ENCODE results near the gene LCLAT1.

The LCLAT1 gene

GRCh38 chr2:30626397-30626796 is 179.4 kb downstream of the LCLAT1 start:
- TF ChIP-seq, protein P1, sequence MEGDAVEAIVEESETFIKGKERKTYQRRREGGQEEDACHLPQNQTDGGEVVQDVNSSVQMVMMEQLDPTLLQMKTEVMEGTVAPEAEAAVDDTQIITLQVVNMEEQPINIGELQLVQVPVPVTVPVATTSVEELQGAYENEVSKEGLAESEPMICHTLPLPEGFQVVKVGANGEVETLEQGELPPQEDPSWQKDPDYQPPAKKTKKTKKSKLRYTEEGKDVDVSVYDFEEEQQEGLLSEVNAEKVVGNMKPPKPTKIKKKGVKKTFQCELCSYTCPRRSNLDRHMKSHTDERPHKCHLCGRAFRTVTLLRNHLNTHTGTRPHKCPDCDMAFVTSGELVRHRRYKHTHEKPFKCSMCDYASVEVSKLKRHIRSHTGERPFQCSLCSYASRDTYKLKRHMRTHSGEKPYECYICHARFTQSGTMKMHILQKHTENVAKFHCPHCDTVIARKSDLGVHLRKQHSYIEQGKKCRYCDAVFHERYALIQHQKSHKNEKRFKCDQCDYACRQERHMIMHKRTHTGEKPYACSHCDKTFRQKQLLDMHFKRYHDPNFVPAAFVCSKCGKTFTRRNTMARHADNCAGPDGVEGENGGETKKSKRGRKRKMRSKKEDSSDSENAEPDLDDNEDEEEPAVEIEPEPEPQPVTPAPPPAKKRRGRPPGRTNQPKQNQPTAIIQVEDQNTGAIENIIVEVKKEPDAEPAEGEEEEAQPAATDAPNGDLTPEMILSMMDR (IDR thresholded peaks at IDR 0.05; ENCODE audit: low read depth, low read length): no peak
- DNase-seq (ENCODE audit: extremely low read depth, low read depth): no peak

- TF ChIP-seq, protein P1 (IDR thresholded peaks at IDR 0.05; ENCODE audit: low read depth, low read length): no peak
- DNase-seq (ENCODE audit: extremely low read depth, low read depth): no peak
Observed at GRCh38 chr2:30627151-30627550, 180.1 kb downstream of the LCLAT1 start.

- TF ChIP-seq, protein P1 (IDR thresholded peaks at IDR 0.05; ENCODE audit: low read depth, low read length): no peak
- DNase-seq (ENCODE audit: extremely low read depth, low read depth): no peak
Observed at GRCh38 chr2:30628341-30628740, 181.3 kb downstream of the LCLAT1 start.

DNA sequence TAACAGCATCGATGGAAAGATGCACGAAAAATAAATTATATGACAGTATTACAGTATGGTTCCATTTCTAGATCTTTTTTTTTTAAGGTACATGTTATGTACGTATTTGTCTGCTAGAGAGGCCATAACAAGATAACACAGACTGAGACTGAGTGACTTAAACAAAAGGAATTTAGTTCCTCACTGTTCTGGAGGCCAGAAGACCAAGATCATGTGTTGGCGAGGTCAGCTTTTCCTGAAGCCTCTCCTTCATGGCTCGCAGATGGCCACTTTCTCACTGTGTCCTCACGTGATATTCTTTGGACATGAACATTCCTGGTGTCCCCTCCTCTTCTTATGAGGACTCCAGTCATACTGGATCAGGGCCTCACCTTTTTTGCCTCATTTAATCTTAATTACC is 182.8 kb downstream of the LCLAT1 start:
- no peak for DNase-seq (ENCODE audit: extremely low read depth, low read depth)
- TF ChIP-seq, protein P1 (IDR thresholded peaks at IDR 0.05; ENCODE audit: low read depth, low read length): no peak

GRCh38 chr2:30631051-30631671 is 184.1 kb downstream of the LCLAT1 start:
- TF ChIP-seq, protein P1 (IDR thresholded peaks at IDR 0.05; ENCODE audit: low read depth, low read length): no peak
- DNase-seq (ENCODE audit: extremely low read depth, low read depth): no peak

DNA sequence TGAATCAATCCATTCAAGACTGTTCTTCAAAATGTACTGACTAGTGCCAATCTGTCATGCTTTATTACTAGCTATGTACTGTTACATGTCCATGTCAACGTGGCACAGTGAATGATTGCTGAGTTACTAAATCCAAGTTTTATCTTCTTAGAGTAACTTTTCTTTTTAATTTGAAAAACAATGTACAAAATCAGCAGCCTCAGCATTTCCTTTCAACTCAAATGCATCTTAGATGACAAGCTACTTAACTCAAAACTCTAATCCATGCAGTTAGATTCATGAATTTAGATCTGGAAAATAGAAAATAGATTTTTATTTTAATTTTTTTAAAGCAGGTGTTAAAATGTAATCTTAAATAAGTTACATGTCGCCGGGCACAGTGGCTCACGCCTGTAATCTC is 186.0 kb downstream of the LCLAT1 start:
- DNase-seq (ENCODE audit: extremely low read depth, low read depth): no peak
- TF ChIP-seq, protein P1 (IDR thresholded peaks at IDR 0.05; ENCODE audit: low read depth, low read length): no peak

DNA sequence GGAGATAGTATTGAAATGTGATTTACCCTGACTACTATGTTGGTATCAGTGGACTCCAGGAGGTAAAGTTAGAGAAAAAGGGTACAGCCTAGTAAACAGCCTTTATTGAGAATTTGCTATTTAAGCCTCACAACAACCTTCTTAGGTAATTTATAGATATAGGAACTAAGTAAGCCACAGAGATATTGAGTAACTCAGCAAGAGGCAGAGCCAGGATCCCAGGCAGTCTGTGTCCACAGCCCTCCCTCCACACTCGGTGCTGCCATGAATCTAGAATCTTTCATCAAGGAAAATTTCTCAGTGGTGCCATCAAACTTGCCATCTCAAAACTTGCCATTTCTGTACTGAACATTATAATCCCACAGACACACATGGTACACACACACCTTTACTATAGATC is 189.3 kb downstream of the LCLAT1 start:
- TF ChIP-seq, protein P1 (IDR thresholded peaks at IDR 0.05; ENCODE audit: low read depth, low read length): no peak
- DNase-seq (ENCODE audit: extremely low read depth, low read depth): no peak
